Uterus (tissue), 4 donors: ENCODE data around the gene LGI1. TPM values are rescaled to one million over a fixed set of nuclear protein-coding genes. Genes with fewer than 3 reads are reported as not detected.

ENCODE experiments used
- DNase-seq, 2 donors: peaks; one replicate each; pipeline ENCODE4 v3.0.0-alpha.2; 2019 to 2020
- H3K27ac ChIP-seq, 2 donors: fragments of 200-600 bp; sonication (generic); 1 replicate in 1 of 2; 2 replicates in 1 of 2; pipeline ENCODE4 v1.5.1; 2016 to 2018
- H3K27me3 ChIP-seq, 2 donors: fragments of 200-600 bp; sonication (generic); one replicate each; pipeline ENCODE4 v1.5.1; 2018 to 2019; ENCODE audit warnings: control low read depth in 1 of 2
- H3K36me3 ChIP-seq, 2 donors: fragments of 200-600 bp; sonication (generic); one replicate each; pipeline ENCODE4 v1.5.1; 2019; ENCODE audit warnings: control low read depth in 1 of 2
- H3K4me1 ChIP-seq, 2 donors: fragments of 200-600 bp; sonication (generic); one replicate each; pipeline ENCODE4 v1.5.1; 2018 to 2019; ENCODE audit warnings: control low read depth in 1 of 2
- H3K4me3 ChIP-seq, 2 donors: fragments of 200-600 bp; sonication (generic); 1 replicate in 1 of 2; 2 replicates in 1 of 2; pipeline ENCODE4 v1.5.1; 2018 to 2019; ENCODE audit warnings: mild to moderate bottlenecking in 1 of 2
- H3K9me3 ChIP-seq, 2 donors: fragments of 200-600 bp; sonication (generic); one replicate each; pipeline ENCODE4 v1.5.1; 2019; ENCODE audit warnings: control low read depth in 1 of 2
- POLR2A ChIP-seq, 2 donors: fragments of 450-650 bp; IDR thresholded peaks; one replicate each; pipeline ENCODE4 v1.6.1; 2016; ENCODE audit warnings: antibody characterized with exemption in 2 of 2, mild to moderate bottlenecking in 1 of 2, moderate library complexity in 1 of 2
- intact Hi-C: fragments of 100-400 bp; cut with DNase I; formaldehyde crosslinking; loops from one replicate; pipeline ENCODE4 v1.15.1; 2023; ENCODE audit warnings: low total_unique reads
- total RNA-seq, 4 donors: library from RNA; depleted of rRNA in 3 of 4; stranded (reverse); fragments of >200 nt in 3 of 4; gene quantifications; one replicate each; pipeline versions ENCODE4 v1.1.0 to v1.2.4, GENCODE V29; 2014 to 2023
- TF ChIP-seq, protein P1 (sequence below), 4 experiments: fragments of 200-600 bp in 2 of 4; fragments of 450-650 bp in 2 of 4; sonication (generic) in 2 of 4; IDR thresholded peaks; one replicate each; pipeline ENCODE4 v1.5.1; 2016 to 2019; ENCODE audit warnings: antibody characterized with exemption in 4 of 4, mild to moderate bottlenecking in 2 of 4, moderate library complexity in 1 of 4
- donor health status: DM: yes; HTN: yes; CAD: no.

Gene LGI1
- total RNA-seq, 4 donors from 2014 or later, result 1.4 TPM; not detected in 3

- no peaks in the 10 kb centered on the region for H3K36me3 ChIP-seq
- no peak overlapping the region for H3K4me3 ChIP-seq
- H3K27ac ChIP-seq, result no peak overlapping the region
- H3K27me3 ChIP-seq, result no peaks in the 10 kb centered on the region
- TF ChIP-seq, protein P1, sequence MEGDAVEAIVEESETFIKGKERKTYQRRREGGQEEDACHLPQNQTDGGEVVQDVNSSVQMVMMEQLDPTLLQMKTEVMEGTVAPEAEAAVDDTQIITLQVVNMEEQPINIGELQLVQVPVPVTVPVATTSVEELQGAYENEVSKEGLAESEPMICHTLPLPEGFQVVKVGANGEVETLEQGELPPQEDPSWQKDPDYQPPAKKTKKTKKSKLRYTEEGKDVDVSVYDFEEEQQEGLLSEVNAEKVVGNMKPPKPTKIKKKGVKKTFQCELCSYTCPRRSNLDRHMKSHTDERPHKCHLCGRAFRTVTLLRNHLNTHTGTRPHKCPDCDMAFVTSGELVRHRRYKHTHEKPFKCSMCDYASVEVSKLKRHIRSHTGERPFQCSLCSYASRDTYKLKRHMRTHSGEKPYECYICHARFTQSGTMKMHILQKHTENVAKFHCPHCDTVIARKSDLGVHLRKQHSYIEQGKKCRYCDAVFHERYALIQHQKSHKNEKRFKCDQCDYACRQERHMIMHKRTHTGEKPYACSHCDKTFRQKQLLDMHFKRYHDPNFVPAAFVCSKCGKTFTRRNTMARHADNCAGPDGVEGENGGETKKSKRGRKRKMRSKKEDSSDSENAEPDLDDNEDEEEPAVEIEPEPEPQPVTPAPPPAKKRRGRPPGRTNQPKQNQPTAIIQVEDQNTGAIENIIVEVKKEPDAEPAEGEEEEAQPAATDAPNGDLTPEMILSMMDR (IDR thresholded peaks at IDR 0.05), result no peak
- TF ChIP-seq POLR2A (IDR thresholded peaks at IDR 0.05), result no peak
- no peaks in the 10 kb centered on the region for H3K9me3 ChIP-seq
- no peaks in the 10 kb centered on the region for H3K4me1 ChIP-seq
- DNase-seq, result no peak
- intact Hi-C loops, result no loop called here
Observed at GRCh38 chr10:93767724-93768399, 10.1 kb downstream of the LGI1 start.

- TF ChIP-seq POLR2A (IDR thresholded peaks at IDR 0.05), result no peak
- TF ChIP-seq, protein P1 (IDR thresholded peaks at IDR 0.05), result no peak
- H3K4me1 ChIP-seq, result no peaks in the 10 kb centered on the region
- intact Hi-C loops, result no loop called here
- H3K36me3 ChIP-seq, result no peaks in the 10 kb centered on the region
- DNase-seq, result no peak
- H3K4me3 ChIP-seq, result no peak overlapping the region
- no peak overlapping the region for H3K27ac ChIP-seq
- H3K9me3 ChIP-seq, result no peaks in the 10 kb centered on the region
- H3K27me3 ChIP-seq, result no peaks in the 10 kb centered on the region
Observed at GRCh38 chr10:93768892-93769291, 11.2 kb downstream of the LGI1 start.

DNA sequence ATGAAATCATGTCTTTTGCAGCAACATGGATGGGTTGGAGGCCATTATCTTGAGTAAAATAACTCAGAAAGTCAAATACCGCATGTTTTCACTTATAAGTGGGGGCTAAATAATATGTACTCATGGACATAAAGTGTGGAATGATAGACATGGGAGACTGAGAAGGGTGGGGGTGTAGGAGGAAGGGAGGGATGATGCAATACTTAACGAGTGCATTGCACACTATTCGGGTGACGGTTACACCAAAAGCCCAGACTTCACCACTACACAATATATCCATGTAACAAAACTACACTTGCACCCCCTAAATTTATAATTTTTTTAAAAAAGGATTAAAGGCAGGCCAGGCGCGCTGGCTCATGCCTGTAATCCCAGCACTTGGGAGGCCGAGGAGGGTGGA, 13.6 kb downstream of the LGI1 start:
- intact Hi-C loops, result no loop called here
- no peaks in the 10 kb centered on the region for H3K27me3 ChIP-seq
- no peaks in the 10 kb centered on the region for H3K36me3 ChIP-seq
- H3K9me3 ChIP-seq, result no peaks in the 10 kb centered on the region
- H3K4me3 ChIP-seq, result no peak overlapping the region
- no peak overlapping the region for H3K27ac ChIP-seq
- DNase-seq, result no peak
- TF ChIP-seq POLR2A (IDR thresholded peaks at IDR 0.05), result no peak
- TF ChIP-seq, protein P1 (IDR thresholded peaks at IDR 0.05), result no peak
- no peaks in the 10 kb centered on the region for H3K4me1 ChIP-seq

GRCh38 chr10:93773120-93773519, 15.4 kb downstream of the LGI1 start:
- intact Hi-C loops, result no loop called here

GRCh38 chr10:93773705-93774104, 16.0 kb downstream of the LGI1 start:
- H3K4me1 ChIP-seq, result no peaks in the 10 kb centered on the region
- H3K27me3 ChIP-seq, result no peaks in the 10 kb centered on the region
- intact Hi-C loops, result no loop called here
- H3K4me3 ChIP-seq, result no peak overlapping the region
- no peak overlapping the region for H3K27ac ChIP-seq
- H3K36me3 ChIP-seq, result no peaks in the 10 kb centered on the region
- DNase-seq, result no peak
- H3K9me3 ChIP-seq, result no peaks in the 10 kb centered on the region
- TF ChIP-seq, protein P1 (IDR thresholded peaks at IDR 0.05), result no peak
- TF ChIP-seq POLR2A (IDR thresholded peaks at IDR 0.05), result no peak

More at GRCh38 chr10:93773120-93773519, 15.4 kb downstream of the LGI1 start:
- no peak overlapping the region for H3K4me3 ChIP-seq
- H3K36me3 ChIP-seq, result no peaks in the 10 kb centered on the region
- H3K9me3 ChIP-seq, result no peaks in the 10 kb centered on the region
- no peak overlapping the region for H3K27ac ChIP-seq
- no peaks in the 10 kb centered on the region for H3K4me1 ChIP-seq
- TF ChIP-seq, protein P1 (IDR thresholded peaks at IDR 0.05), result no peak
- no peak for TF ChIP-seq POLR2A (IDR thresholded peaks at IDR 0.05)
- DNase-seq, result no peak
- H3K27me3 ChIP-seq, result no peaks in the 10 kb centered on the region
